GM12864 (cell line): Measurements from ENCODE around the gene COA7.

Experiments
- DNase-seq: peaks from one replicate; pipeline ENCODE4 v3.0.0-alpha.2; 2011; ENCODE audit warnings: low read depth
- H3K4me3 ChIP-seq: 2 replicates; pipeline ENCODE4 v1.5.1; 2011; ENCODE audit warnings: mild to moderate bottlenecking, low read depth, low read length, control low read depth
- TF ChIP-seq, protein P1 (sequence below): IDR thresholded peaks from 2 replicates; pipeline ENCODE4 v1.5.1; 2011; ENCODE audit warnings: low read depth, mild to moderate bottlenecking, moderate library complexity, low read length, control low read depth, inconsistent platforms; ENCODE audit errors: missing control alignments

Gene COA7

DNA sequence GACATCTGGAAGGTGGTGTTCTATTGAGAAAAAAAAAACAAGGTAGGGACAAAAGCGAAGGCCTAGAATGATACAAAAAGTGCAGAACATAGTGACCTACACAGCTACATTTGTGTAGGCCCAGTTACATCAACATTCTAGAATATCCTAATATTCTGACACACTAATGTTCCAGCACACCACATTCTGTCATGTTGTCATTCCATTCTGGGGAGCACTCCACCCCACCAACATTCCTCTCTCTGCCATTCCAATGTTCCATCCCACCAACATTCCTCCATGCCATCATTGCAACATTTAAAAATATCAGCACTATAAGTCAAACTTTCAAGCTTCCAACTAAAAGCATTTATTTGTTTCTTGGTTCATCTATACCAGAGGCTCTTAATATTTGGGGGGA, 28.5 kb downstream of the COA7 start:
- DNase-seq, result no peak
- H3K4me3 ChIP-seq, result no peak overlapping the region
- TF ChIP-seq, protein P1, sequence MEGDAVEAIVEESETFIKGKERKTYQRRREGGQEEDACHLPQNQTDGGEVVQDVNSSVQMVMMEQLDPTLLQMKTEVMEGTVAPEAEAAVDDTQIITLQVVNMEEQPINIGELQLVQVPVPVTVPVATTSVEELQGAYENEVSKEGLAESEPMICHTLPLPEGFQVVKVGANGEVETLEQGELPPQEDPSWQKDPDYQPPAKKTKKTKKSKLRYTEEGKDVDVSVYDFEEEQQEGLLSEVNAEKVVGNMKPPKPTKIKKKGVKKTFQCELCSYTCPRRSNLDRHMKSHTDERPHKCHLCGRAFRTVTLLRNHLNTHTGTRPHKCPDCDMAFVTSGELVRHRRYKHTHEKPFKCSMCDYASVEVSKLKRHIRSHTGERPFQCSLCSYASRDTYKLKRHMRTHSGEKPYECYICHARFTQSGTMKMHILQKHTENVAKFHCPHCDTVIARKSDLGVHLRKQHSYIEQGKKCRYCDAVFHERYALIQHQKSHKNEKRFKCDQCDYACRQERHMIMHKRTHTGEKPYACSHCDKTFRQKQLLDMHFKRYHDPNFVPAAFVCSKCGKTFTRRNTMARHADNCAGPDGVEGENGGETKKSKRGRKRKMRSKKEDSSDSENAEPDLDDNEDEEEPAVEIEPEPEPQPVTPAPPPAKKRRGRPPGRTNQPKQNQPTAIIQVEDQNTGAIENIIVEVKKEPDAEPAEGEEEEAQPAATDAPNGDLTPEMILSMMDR, result no peak

DNA sequence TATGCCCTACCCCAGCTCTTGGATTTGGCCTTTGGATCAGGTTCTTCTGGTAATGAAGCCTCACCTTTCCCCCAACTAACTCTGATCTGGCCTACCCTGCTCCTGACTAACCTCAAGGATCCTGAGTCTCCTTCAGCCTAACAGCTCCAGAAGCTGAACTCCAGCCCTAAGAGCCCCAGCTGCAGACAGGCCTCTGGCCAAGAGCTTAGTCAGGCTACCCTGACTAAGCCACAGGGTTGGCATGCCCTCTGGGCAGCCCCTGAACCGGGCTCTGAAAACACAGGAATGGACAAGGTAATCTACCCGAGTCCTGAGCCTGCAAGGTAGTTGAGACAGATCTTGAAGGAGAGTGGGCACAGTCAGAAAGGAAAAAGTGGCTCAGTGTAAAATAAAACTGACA, 29.4 kb downstream of the COA7 start:
- no peak for DNase-seq
- H3K4me3 ChIP-seq, result no peak overlapping the region
- TF ChIP-seq, protein P1, result no peak

DNA sequence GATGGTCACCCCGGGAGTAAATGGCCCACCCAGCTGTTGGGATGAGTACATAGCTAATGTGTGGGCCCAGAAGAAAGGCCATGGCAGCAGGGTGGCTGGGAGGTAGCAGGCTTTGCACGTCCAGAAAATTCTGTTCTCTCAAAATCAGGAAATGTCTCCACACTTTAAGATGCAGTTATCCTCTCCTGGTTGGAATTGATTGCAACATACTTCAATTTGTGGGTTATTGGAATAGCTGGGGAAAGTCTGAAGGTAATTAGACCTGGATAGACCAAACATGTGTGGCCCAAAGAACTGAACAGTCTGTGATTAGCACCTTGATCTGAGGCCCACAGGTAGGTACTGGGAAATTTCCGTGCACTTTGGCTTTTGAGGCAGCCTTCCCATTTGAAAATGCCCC, 30.2 kb downstream of the COA7 start:
- no peak overlapping the region for H3K4me3 ChIP-seq
- TF ChIP-seq, protein P1, result no peak
- DNase-seq, result no peak

DNA sequence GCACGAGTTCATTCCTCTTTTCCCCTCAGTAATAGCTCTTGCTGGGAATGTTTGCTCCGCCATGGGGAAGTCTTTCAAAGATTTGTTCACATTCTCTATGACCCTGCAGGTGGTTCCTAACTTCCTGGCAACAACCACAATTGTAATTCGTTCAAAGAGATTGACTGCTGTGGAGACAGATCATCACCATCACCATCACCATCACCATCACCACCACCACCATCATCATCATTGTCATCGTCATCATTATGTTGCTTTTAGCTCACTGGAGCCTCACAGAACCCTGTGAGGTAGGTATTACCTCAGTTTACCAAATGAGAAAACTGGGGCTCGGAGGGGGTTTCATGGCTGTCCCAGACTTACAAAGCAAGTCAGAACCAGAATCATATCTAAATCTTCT, 30.9 kb downstream of the COA7 start:
- no peak overlapping the region for H3K4me3 ChIP-seq
- TF ChIP-seq, protein P1, result no peak
- DNase-seq, result no peak

DNA sequence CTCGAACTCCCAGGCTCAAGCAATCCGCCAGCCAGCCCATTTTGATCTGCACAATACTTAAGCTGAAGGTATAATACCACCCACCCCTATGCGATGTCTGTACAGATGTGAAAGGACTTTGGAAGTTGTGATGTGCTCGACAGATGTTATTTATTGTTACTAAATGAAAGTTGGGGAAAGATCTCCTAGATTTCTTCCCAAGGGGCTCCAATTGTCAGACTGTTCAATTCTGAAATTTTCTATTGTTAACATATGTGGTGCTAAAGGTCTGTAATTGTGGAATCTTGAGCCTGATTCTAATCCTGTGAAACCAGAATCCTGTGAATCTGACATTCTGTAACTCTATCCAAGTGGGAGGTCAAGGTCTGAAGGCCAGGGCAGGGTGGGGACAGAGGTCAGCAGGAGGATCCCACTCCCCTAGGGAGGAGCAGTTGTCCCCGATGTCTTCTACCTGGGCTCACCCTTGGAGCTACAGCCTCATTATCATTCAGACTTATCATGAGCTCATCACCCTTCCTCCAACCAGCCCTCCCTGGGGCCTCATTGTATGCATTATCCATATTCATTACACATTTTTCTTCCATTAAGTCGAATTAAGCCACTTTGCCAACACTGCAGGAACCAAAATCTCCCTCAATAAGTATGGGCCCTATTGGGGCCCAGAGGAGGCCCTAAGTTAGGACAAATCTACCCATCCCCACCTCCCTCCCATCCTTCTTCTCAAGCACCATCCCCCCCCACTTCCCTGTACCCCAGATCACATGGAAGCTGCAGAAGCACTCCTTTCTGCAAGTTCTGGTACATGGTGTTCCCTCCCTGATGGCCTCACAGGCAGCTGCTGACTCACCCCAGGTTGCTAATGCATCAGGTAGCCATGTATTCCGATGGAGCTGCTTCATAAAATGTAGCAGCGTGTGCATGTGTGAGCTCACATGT, 32.9 kb downstream of the COA7 start:
- no peak for DNase-seq
- no peak overlapping the region for H3K4me3 ChIP-seq
- TF ChIP-seq, protein P1, result no peak

DNA sequence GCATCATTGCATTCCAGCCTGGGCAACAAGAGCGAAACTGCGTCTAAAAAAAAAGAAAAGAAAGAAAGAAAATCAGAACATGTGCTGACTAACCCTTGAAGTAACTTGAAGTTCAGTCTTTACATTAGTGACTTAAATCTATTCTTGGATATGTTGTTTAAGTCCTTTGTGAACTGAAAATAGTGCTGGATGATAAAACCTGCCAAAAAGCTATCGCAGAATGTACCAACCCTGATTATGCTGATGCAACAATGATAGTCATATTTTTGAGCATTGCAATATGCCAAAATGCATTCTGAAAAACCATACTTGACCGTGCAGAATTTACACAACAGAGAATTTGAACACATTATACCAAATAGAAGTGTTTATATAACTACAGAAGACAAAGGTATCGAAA, 34.4 kb downstream of the COA7 start:
- TF ChIP-seq, protein P1, result no peak

More for the DNA sequence above, 34.4 kb downstream of the COA7 start:
- no peak for DNase-seq
- H3K4me3 ChIP-seq, result no peak overlapping the region
